ENCODE results near the gene UAP1L1.
A peak's percentile ranks its signal among the peaks of the same experiment; 100 is the strongest.

Gene UAP1L1

GRCh38 chr9:137128158-137128861, 51.0 kb downstream of the UAP1L1 start:
- Histone ChIP-seq H3K4me1 (ENCODE audit: control insufficient read depth, insufficient read depth, low read length) (peaks cover 2% of the 10 kb centered on the region), H3K36me3 (ENCODE audit: control insufficient read depth, insufficient read depth, low read length) (no peaks in the 10 kb centered on the region), H3K9me3 (ENCODE audit: control insufficient read depth, insufficient read depth, low read length) (no peaks in the 10 kb centered on the region), H3K27me3 (ENCODE audit: control insufficient read depth, insufficient read depth, low read length) (no peaks in the 10 kb centered on the region), H3K4me3 (ENCODE audit: low read length) (no peak overlapping the region), H3K27ac (ENCODE audit: low read length) (no peak overlapping the region)
- no CpG with 5 or more reads among the region's 19 CpGs for WGBS (ENCODE audit: insufficient coverage, insufficient read length)
- no peak for DNase-seq (ENCODE audit: low read depth, low spot score)

GRCh38 chr9:137128862-137129455, 51.6 kb downstream of the UAP1L1 start:
- WGBS (ENCODE audit: insufficient coverage, insufficient read length) = no CpG with 5 or more reads among the region's 37 CpGs
- H3K27me3 ChIP-seq (ENCODE audit: control insufficient read depth, insufficient read depth, low read length) = no peaks in the 10 kb centered on the region
- H3K4me1 ChIP-seq (ENCODE audit: control insufficient read depth, insufficient read depth, low read length) = peaks cover 2% of the 10 kb centered on the region
- no peak for DNase-seq (ENCODE audit: low read depth, low spot score)
- no peaks in the 10 kb centered on the region for H3K9me3 ChIP-seq (ENCODE audit: control insufficient read depth, insufficient read depth, low read length)
- H3K4me3 ChIP-seq (ENCODE audit: low read length) = peak overlapping the region; percentile 68
- H3K27ac ChIP-seq (ENCODE audit: low read length) = no peak overlapping the region
- no peaks in the 10 kb centered on the region for H3K36me3 ChIP-seq (ENCODE audit: control insufficient read depth, insufficient read depth, low read length)

GRCh38 chr9:137129456-137130175, 52.3 kb downstream of the UAP1L1 start:
- no CpG with 5 or more reads among the region's 86 CpGs for WGBS (ENCODE audit: insufficient coverage, insufficient read length)
- Histone ChIP-seq H3K36me3 (ENCODE audit: control insufficient read depth, insufficient read depth, low read length) (no peaks in the 10 kb centered on the region), H3K27me3 (ENCODE audit: control insufficient read depth, insufficient read depth, low read length) (no peaks in the 10 kb centered on the region), H3K4me1 (ENCODE audit: control insufficient read depth, insufficient read depth, low read length) (peaks cover 2% of the 10 kb centered on the region), H3K27ac (ENCODE audit: low read length) (no peak overlapping the region), H3K9me3 (ENCODE audit: control insufficient read depth, insufficient read depth, low read length) (no peaks in the 10 kb centered on the region), H3K4me3 (ENCODE audit: low read length) (peak overlapping the region; percentile 68)
- DNase-seq (ENCODE audit: low read depth, low spot score) = peak; percentile 75

- no peak overlapping the region for H3K27ac ChIP-seq (ENCODE audit: low read length)
- no peak for DNase-seq (ENCODE audit: low read depth, low spot score)
- H3K27me3 ChIP-seq (ENCODE audit: control insufficient read depth, insufficient read depth, low read length) = no peaks in the 10 kb centered on the region
- WGBS (ENCODE audit: insufficient coverage, insufficient read length) = no CpG with 5 or more reads among the region's 58 CpGs
- H3K36me3 ChIP-seq (ENCODE audit: control insufficient read depth, insufficient read depth, low read length) = no peaks in the 10 kb centered on the region
- peaks cover 2% of the 10 kb centered on the region for H3K4me1 ChIP-seq (ENCODE audit: control insufficient read depth, insufficient read depth, low read length)
- no peaks in the 10 kb centered on the region for H3K9me3 ChIP-seq (ENCODE audit: control insufficient read depth, insufficient read depth, low read length)
- peak overlapping the region; percentile 68 for H3K4me3 ChIP-seq (ENCODE audit: low read length)
These were observed 52.9 kb downstream of the UAP1L1 start for GRCh38 chr9:137130176-137130755.

Measured in iPS DF 6.9 (cell line).